ENCODE measurements around the gene TESMIN. TPM values are rescaled to one million over a fixed set of nuclear protein-coding genes. Genes with fewer than 3 reads are reported as not detected.

Gene TESMIN
- total RNA-seq, 4 donors from 2014 or later = 1.00 to 7.5 (median 4.2) TPM

- Histone ChIP-seq H3K4me3 (no peak overlapping the region), H3K27ac (no peak overlapping the region), H3K27me3 (peaks cover 15% of the 10 kb centered on the region), H3K9me3 (no peaks in the 10 kb centered on the region), H3K36me3 (no peaks in the 10 kb centered on the region), H3K4me1 (no peaks in the 10 kb centered on the region)
- in situ Hi-C loops (cut with MboI; ENCODE audit: low pct_ligation_motif_present in 1 of 4, low pct_unique_long_range_greater_than_20kb in 1 of 4, low sequenced_read_pairs in 3 of 4) (no loop called here), intact Hi-C loops (cut with DNase I; ENCODE audit: low total_unique reads) (no loop called here)
- TF ChIP-seq EP300 (IDR thresholded peaks at IDR 0.05; ENCODE audit: low read depth) (no peak), CTCF (IDR thresholded peaks at IDR 0.05) (no peak), POLR2AphosphoS5 (IDR thresholded peaks at IDR 0.05) (no peak), POLR2A (IDR thresholded peaks at IDR 0.05) (no peak)
- WGBS, 2 donors (ENCODE audit: low coverage in 1 of 2) = 75% methylated on average over 15 of the region's 15 CpGs; no CpG with 5 or more reads in 1 of the 2 donors
- DNase-seq = peak; percentile 0
Measured at GRCh38 chr11:68678031-68678441, 73.3 kb downstream of the TESMIN start.

GRCh38 chr11:68677432-68677831 is 73.9 kb downstream of the TESMIN start:
- WGBS, 2 donors (ENCODE audit: low coverage in 1 of 2) = 14% methylated on average over 6 of the region's 6 CpGs; no CpG with 5 or more reads in 1 of the 2 donors
- Histone ChIP-seq H3K9me3 (no peaks in the 10 kb centered on the region), H3K36me3 (no peaks in the 10 kb centered on the region), H3K4me3 (no peak overlapping the region), H3K27me3 (peaks cover 9% of the 10 kb centered on the region), H3K27ac (no peak overlapping the region), H3K4me1 (no peaks in the 10 kb centered on the region)
- in situ Hi-C loops (cut with MboI; ENCODE audit: low pct_ligation_motif_present in 1 of 4, low pct_unique_long_range_greater_than_20kb in 1 of 4, low sequenced_read_pairs in 3 of 4) (no loop called here), intact Hi-C loops (cut with DNase I; ENCODE audit: low total_unique reads) (no loop called here)
- TF ChIP-seq POLR2A (IDR thresholded peaks at IDR 0.05) (no peak), CTCF (IDR thresholded peaks at IDR 0.05) (no peak), POLR2AphosphoS5 (IDR thresholded peaks at IDR 0.05) (no peak), EP300 (IDR thresholded peaks at IDR 0.05; ENCODE audit: low read depth) (no peak)
- DNase-seq = no peak

GRCh38 chr11:68674461-68674860 is 76.9 kb downstream of the TESMIN start:
- in situ Hi-C loops (cut with MboI; ENCODE audit: low pct_ligation_motif_present in 1 of 4, low pct_unique_long_range_greater_than_20kb in 1 of 4, low sequenced_read_pairs in 3 of 4) (no loop called here), intact Hi-C loops (cut with DNase I; ENCODE audit: low total_unique reads) (no loop called here)
- Histone ChIP-seq H3K27me3 (peaks cover 4% of the 10 kb centered on the region), H3K4me1 (no peaks in the 10 kb centered on the region), H3K4me3 (no peak overlapping the region), H3K9me3 (no peaks in the 10 kb centered on the region), H3K36me3 (no peaks in the 10 kb centered on the region), H3K27ac (no peak overlapping the region)
- no peak for DNase-seq
- 95 to 96% methylated on average over 5 to 16 of the region's 16 CpGs for WGBS, 2 donors (ENCODE audit: low coverage in 1 of 2)
- TF ChIP-seq POLR2AphosphoS5 (IDR thresholded peaks at IDR 0.05) (no peak), CTCF (IDR thresholded peaks at IDR 0.05) (no peak), POLR2A (IDR thresholded peaks at IDR 0.05) (no peak), EP300 (IDR thresholded peaks at IDR 0.05; ENCODE audit: low read depth) (no peak)

GRCh38 chr11:68673991-68674390 is 77.3 kb downstream of the TESMIN start:
- intact Hi-C loops (cut with DNase I; ENCODE audit: low total_unique reads) = no loop called here
- H3K9me3 ChIP-seq = no peaks in the 10 kb centered on the region
- in situ Hi-C loops (cut with MboI; ENCODE audit: low pct_ligation_motif_present in 1 of 4, low pct_unique_long_range_greater_than_20kb in 1 of 4, low sequenced_read_pairs in 3 of 4) = no loop called here
- DNase-seq = no peak
- no peaks in the 10 kb centered on the region for H3K36me3 ChIP-seq
- H3K4me1 ChIP-seq = no peaks in the 10 kb centered on the region
- peaks cover 4% of the 10 kb centered on the region for H3K27me3 ChIP-seq
- 94% methylated on average over 11 of the region's 11 CpGs; no CpG with 5 or more reads in 1 of the 2 donors for WGBS, 2 donors (ENCODE audit: low coverage in 1 of 2)
- H3K4me3 ChIP-seq = no peak overlapping the region
- no peak overlapping the region for H3K27ac ChIP-seq
- no peak for TF ChIP-seq POLR2AphosphoS5 (IDR thresholded peaks at IDR 0.05)
- no peak for TF ChIP-seq POLR2A (IDR thresholded peaks at IDR 0.05)
- no peak for TF ChIP-seq CTCF (IDR thresholded peaks at IDR 0.05)
- no peak for TF ChIP-seq EP300 (IDR thresholded peaks at IDR 0.05; ENCODE audit: low read depth)

Measured in transverse colon (tissue), 4 donors.